Fibroblast of pulmonary artery (primary cell): ENCODE results near the gene ZPBP.

ENCODE experiments used
- DNase-seq: peaks from one replicate; pipeline ENCODE4 v3.0.0-alpha.2; 2010; ENCODE audit warnings: low read depth
- H3K4me3 ChIP-seq: replicated peaks from 2 replicates; pipeline ENCODE4 v1.5.1; 2011; ENCODE audit warnings: low read depth, mild to moderate bottlenecking, control low read depth, low read length, moderate library complexity
- TF ChIP-seq, protein P1 (sequence below): IDR thresholded peaks from 2 replicates; pipeline ENCODE4 v1.5.1; 2011; ENCODE audit warnings: mild to moderate bottlenecking, control low read depth, low read length, inconsistent platforms; ENCODE audit errors: missing control alignments

The ZPBP gene

DNA sequence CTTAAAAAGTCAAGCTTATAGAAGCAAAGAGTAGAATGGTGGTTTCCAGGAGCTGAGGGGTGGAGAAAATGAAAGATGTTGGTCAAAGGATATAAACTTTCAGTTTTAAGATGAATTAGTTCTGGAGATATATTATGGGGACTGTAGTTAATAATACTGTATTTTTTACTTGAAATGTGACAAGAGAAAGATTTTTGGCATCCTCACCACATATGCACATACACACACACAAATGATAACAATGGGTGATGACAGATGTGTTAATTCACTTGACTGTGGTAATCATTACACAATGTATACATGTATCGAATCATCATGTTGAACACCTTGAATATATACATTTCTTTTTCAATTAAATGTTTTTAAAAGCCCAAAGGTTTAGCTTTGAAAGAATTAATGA lies 32.7 kb upstream of the ZPBP start:
- no peak for DNase-seq
- no peak overlapping the region for H3K4me3 ChIP-seq
- TF ChIP-seq, protein P1, sequence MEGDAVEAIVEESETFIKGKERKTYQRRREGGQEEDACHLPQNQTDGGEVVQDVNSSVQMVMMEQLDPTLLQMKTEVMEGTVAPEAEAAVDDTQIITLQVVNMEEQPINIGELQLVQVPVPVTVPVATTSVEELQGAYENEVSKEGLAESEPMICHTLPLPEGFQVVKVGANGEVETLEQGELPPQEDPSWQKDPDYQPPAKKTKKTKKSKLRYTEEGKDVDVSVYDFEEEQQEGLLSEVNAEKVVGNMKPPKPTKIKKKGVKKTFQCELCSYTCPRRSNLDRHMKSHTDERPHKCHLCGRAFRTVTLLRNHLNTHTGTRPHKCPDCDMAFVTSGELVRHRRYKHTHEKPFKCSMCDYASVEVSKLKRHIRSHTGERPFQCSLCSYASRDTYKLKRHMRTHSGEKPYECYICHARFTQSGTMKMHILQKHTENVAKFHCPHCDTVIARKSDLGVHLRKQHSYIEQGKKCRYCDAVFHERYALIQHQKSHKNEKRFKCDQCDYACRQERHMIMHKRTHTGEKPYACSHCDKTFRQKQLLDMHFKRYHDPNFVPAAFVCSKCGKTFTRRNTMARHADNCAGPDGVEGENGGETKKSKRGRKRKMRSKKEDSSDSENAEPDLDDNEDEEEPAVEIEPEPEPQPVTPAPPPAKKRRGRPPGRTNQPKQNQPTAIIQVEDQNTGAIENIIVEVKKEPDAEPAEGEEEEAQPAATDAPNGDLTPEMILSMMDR, result no peak

DNA sequence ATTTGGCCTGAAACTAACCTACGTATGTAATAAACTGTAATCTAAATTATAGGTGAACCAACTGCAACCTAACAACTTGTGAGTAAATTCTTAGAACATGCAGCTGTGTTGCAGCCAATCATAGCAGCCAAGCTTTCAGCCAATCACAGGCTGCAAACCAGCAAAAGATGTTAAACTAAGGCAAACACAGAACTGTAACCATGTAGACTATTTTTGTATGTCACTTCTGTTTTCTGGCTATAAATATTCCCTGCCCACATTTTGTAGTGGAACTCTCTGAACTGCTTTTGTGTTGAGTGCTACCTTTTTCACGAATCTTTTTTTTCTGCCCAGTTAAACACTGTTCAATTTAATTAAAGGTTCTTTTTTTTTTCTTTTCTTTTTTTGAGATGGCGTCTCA lies 28.2 kb upstream of the ZPBP start:
- no peak overlapping the region for H3K4me3 ChIP-seq
- no peak for DNase-seq
- TF ChIP-seq, protein P1, result no peak

DNA sequence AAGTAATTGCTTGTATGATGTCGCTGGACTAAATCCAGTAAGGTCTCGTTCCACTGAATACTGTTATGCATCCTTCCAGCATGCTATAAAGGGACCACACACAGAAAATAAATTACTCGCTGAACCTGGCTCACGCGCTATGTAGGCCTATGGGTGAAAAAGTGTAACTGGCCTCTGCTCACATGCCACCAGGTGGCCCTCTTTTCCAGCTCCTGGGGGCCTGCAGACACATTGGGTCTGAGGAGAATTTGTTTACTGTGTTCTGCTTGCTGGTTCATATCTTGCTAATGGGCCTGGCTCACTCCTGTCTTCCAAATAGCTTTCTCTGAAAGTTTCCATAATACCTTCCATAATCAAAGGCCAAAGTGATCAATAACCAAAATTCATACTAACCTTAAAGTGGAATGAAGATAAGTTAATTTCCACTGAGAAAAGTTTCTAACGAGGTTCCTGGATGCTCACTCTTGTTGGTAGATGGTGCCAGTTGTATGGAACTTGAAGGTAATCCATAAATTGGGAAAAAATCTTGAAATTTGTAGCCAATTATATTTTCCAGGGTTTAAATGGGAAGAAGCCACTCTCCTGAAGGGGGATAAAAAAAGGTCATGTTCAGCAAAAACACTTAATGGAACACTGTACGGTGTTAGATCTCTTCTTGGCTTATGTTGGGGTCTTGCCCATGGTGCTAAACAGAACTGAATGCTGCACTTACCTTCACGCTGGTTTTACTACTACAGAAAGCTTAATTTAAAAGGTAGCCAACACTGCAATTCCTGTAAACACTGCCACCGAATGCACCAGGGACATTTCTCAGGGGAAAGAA lies 27.0 kb upstream of the ZPBP start:
- H3K4me3 ChIP-seq, result no peak overlapping the region
- DNase-seq, result no peak
- TF ChIP-seq, protein P1, result no peak

DNA sequence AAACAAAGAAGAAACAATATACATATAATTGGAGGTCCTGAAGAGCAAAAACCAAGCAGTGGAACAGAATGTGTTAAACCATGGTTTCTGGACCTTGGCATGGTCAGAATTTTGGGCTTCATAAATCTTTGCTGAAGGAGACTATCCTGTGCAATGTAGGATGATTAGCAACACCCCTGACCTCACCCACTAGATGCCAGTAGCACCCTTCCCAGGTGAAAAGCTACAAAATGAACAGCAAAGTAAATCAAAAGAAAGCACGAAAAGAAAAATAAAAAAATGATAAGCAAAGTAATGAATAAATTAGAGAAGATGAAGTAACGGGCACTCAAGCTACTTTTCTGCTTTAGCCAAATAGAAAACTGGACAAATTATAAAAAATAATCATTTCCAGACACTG lies 19.2 kb upstream of the ZPBP start:
- TF ChIP-seq, protein P1, result no peak
- no peak for DNase-seq
- no peak overlapping the region for H3K4me3 ChIP-seq

DNA sequence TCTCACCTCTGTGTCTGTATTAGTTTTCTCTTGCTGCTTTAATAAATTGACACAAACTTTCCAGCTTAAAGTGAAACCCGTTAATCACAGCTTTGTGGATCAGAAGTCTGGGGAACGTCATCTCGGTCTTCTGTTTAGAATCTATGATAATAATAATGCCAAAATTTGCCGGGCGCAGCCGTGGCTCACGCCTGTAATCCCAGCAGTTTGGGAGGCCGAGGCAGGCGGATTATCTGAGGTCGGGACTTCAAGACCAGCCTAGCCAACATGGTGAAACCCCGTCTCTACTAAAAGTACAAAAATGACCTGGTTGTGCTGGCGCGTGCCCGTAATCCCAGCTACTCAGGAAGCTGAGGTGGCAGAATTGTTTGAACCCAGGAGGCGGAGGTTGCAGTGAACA lies 8.8 kb upstream of the ZPBP start:
- TF ChIP-seq, protein P1, result no peak
- DNase-seq, result no peak
- H3K4me3 ChIP-seq, result no peak overlapping the region

DNA sequence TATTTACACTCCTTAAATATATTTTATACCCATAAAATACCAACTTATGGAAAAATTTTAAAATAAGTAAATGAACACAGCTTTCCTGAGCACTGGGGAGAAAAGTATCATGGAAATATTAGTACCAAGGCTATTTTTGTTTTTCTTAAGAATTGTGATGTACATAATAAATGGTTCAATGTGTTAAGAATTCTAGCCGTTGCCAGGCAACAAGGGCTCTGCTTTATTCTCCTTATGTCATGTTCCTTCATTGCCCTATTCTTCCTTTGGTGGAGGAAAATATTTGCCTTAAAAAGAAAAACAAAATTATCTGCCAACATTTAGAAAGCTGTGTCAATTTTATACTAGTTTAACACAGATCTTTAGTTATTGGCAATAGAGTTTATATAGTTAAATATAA lies 2.6 kb upstream of the ZPBP start:
- TF ChIP-seq, protein P1, result no peak
- H3K4me3 ChIP-seq, result no peak overlapping the region
- no peak for DNase-seq
